ENCODE data around the gene ETS1.

The ETS1 gene

DNA sequence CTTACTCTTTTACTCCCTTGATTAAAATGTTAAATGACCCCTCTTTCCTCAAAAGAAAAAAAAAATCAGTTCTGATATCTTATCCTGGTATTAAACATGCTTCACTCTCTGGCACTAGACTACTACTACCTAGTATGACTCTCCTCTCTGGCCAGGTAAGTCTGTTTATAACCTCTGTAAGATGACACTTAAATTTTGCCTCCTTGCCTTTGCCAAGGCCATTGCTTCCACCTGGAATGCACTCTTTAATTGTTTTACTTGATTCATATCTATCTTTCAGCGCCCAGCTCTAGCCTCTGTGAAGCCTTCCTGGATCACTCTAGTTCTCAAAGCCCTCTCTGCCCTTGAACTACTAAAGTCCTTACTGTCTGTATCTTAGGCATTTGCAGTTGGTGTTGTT is 170.4 kb downstream of the ETS1 start:
- DNase-seq (ENCODE audit: low read depth in 2 of 2) = no peak
- TF ChIP-seq, protein P1, sequence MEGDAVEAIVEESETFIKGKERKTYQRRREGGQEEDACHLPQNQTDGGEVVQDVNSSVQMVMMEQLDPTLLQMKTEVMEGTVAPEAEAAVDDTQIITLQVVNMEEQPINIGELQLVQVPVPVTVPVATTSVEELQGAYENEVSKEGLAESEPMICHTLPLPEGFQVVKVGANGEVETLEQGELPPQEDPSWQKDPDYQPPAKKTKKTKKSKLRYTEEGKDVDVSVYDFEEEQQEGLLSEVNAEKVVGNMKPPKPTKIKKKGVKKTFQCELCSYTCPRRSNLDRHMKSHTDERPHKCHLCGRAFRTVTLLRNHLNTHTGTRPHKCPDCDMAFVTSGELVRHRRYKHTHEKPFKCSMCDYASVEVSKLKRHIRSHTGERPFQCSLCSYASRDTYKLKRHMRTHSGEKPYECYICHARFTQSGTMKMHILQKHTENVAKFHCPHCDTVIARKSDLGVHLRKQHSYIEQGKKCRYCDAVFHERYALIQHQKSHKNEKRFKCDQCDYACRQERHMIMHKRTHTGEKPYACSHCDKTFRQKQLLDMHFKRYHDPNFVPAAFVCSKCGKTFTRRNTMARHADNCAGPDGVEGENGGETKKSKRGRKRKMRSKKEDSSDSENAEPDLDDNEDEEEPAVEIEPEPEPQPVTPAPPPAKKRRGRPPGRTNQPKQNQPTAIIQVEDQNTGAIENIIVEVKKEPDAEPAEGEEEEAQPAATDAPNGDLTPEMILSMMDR (IDR thresholded peaks at IDR 0.05; ENCODE audit: low read depth, low read length) = no peak
- H3K4me3 ChIP-seq (replicated peaks in 1 of 2; ENCODE audit: low read depth in 2 of 2, low read length in 2 of 2) = no peak overlapping the region

DNA sequence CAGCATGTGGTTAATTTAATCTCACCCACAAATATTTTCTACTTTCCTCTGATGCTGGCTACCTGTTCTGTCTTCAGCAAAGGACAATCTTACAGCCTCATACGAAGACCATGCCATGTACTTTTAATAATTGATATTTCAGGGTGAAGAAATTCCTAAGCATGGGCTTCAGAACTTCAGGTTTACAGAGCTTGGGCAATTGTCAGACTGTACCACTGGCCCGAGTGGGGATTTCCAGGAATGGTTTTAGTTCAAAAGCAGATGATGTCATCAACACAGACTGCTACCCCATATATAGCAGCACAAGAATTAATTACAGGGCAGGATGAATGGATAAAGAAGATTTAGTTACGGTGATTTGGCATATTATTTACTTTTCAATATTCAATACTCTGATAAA is 171.8 kb downstream of the ETS1 start:
- TF ChIP-seq, protein P1 (IDR thresholded peaks at IDR 0.05; ENCODE audit: low read depth, low read length) = no peak
- H3K4me3 ChIP-seq (replicated peaks in 1 of 2; ENCODE audit: low read depth in 2 of 2, low read length in 2 of 2) = no peak overlapping the region
- peak in 1 of 2 donors; percentile 71 for DNase-seq (ENCODE audit: low read depth in 2 of 2)

DNA sequence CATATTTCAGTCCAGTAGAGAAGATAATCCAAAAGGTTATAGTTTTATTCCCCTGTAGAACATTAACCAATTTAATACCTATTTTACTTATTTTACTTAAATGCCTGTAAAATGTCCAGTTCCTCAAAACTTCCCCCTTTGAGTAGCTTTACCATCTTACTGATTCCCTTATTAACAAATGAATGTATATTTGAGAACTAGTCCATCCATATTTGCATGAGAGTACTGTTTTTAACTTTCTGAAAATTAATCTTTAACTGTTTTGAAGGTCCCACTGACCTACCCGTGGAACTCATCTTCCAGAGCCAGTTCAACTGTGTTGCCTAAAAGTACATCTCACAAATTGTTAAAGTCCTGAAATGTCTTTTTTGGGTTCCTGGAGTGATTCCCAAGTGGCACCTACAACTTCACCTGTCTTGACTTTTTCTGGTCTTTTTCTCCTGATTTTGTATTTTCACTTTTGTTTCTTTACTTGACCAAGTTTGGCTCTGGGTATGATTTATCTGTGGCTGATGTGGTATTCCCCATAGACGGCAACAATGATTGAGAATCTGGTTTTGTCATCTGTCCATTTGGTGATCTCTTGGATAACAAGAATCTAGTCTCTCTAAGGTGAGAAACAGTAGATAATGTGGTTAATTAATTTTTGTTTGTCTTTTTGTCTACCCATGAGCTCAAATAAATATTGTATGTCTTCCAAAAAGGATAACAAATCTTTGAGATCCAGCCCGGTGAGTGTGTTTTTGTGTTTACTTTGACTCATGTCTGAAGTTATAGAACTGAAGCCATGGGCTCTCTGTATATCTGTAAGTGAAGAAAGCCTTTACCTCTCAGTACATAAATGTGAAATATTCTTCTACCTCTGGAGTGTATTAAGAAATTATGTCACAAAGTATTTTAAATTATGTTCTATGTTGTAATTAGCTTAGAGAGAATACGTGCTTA is 174.2 kb downstream of the ETS1 start:
- peak in 1 of 2 donors; percentile 48 for DNase-seq (ENCODE audit: low read depth in 2 of 2)
- TF ChIP-seq, protein P1 (IDR thresholded peaks at IDR 0.05; ENCODE audit: low read depth, low read length) = no peak
- H3K4me3 ChIP-seq (replicated peaks in 1 of 2; ENCODE audit: low read depth in 2 of 2, low read length in 2 of 2) = no peak overlapping the region

DNA sequence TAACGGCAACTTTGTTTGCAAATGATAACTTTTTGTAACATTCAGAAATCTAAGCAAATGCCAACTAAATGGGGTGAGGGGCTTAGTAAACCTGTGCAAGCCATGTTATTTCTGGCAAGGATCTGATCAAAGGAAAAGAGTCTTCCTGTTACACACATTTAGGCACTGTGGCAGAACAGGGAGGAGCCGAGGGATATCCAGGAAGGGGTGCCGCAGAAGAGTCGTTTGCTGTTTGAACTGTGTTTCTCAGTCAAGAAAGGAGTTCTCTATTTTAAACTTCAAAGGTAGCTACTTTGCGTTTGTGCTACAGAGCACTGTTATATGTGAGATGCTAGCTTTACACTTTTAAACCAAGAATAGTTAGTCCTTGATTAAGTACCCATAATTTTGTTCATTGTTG is 175.5 kb downstream of the ETS1 start:
- no peak for DNase-seq (ENCODE audit: low read depth in 2 of 2)
- H3K4me3 ChIP-seq (replicated peaks in 1 of 2; ENCODE audit: low read depth in 2 of 2, low read length in 2 of 2) = no peak overlapping the region
- TF ChIP-seq, protein P1 (IDR thresholded peaks at IDR 0.05; ENCODE audit: low read depth, low read length) = no peak

DNA sequence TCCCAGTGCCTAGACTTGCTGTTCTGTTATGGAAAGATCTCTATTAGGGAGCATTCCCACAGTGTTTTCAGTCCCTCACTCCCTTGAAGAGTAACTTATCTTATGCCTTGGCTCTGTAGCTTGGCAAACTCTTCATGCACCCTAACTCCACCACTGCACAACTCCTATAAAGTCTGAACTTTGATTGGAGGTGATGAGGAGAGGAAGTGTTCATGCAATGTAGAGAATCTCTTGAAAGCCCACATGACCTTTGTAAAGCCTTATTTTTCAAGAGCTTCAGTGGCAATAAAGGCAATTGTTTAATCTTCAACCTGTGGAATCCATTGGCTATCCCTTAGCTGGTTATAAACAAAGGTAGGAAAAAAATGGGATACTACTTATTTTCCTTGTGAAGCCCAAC is 176.2 kb downstream of the ETS1 start:
- no peak for DNase-seq (ENCODE audit: low read depth in 2 of 2)
- TF ChIP-seq, protein P1 (IDR thresholded peaks at IDR 0.05; ENCODE audit: low read depth, low read length) = no peak

DNA sequence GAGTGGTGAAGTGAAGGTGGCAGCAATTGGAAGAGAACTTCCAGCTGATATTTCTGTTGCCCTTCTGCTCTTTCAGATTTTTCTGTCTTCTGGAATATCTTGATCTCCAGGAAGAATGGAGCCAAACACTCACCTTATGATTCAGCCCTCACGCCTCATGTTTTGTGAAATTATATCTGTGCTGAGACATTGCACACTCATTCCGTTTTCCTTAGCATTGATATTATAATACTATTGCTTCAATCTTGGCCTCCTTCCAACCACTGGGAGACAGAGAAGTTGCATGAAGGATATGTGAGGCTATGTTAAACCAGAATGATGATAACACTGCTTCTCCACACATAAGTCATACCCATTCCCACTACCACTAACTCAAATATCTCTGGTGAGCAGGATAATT is 177.9 kb downstream of the ETS1 start:
- no peak overlapping the region for H3K4me3 ChIP-seq (replicated peaks in 1 of 2; ENCODE audit: low read depth in 2 of 2, low read length in 2 of 2)
- TF ChIP-seq, protein P1 (IDR thresholded peaks at IDR 0.05; ENCODE audit: low read depth, low read length) = no peak
- DNase-seq (ENCODE audit: low read depth in 2 of 2) = peak; percentile 81 to 92

More for the DNA sequence above, 176.2 kb downstream of the ETS1 start:
- no peak overlapping the region for H3K4me3 ChIP-seq (replicated peaks in 1 of 2; ENCODE audit: low read depth in 2 of 2, low read length in 2 of 2)
